IMR-90 (cell line): ENCODE results near the gene CCDC88C. TPM values are rescaled to one million over a fixed set of nuclear protein-coding genes. Genes with fewer than 3 reads are reported as not detected.

Source experiments
- ATAC-seq: fragments of 200-7000 bp; cut with Tn5 transposase; 2 replicates; pipeline ENCODE4 v1.9.1; 2020; ENCODE audit warnings: low read depth, mild to moderate bottlenecking, moderate library complexity
- BruUV-seq: library from RNA; stranded (reverse); fragments of 400-500 nt; replicated peaks from 2 replicates; lab custom pipeline; 2021; lab: Mats Ljungman, UMichigan
- CTCF ChIA-PET: fragments of 300-600 bp; formaldehyde crosslinking; extraction: SDS; loops from one replicate; lab custom pipeline; 2021; ENCODE audit warnings: antibody characterized with exemption; lab: Yijun Ruan, JAX
- POLR2A ChIA-PET: fragments of 300-600 bp; sonication (Branson Sonifier 250); formaldehyde crosslinking; loops from one replicate; lab custom pipeline; 2022; ENCODE audit warnings: antibody characterized with exemption; ENCODE audit not compliant: unreplicated experiment; lab: Charles Lee
- DNase-seq: peaks from one replicate; pipeline ENCODE4 v3.0.0; 2013
- H2AFZ ChIP-seq: replicated peaks from 2 replicates; pipeline ENCODE3; 2013; ENCODE audit warnings: low read length, mild to moderate bottlenecking; ENCODE audit not compliant: poor library complexity
- H2AK5ac ChIP-seq: 2 replicates; pipeline ENCODE4 v1.6.1; 2013; ENCODE audit warnings: low read depth, low read length, inconsistent platforms
- H2AK9ac ChIP-seq: replicated peaks from 2 replicates; pipeline ENCODE3; 2013; ENCODE audit warnings: mild to moderate bottlenecking, low read depth, low read length, moderate library complexity; ENCODE audit not compliant: poor library complexity
- H2BK120ac ChIP-seq: 2 replicates; pipeline ENCODE4 v1.6.1; 2013; ENCODE audit warnings: low read depth, low read length, inconsistent platforms
- H2BK15ac ChIP-seq: 3 replicates; pipeline ENCODE4 v1.6.1; 2013; ENCODE audit warnings: low read depth, low read length, inconsistent platforms
- H2BK20ac ChIP-seq: 2 replicates; pipeline ENCODE4 v1.6.1; 2013; ENCODE audit warnings: low read depth, mild to moderate bottlenecking, inconsistent platforms, low read length, moderate library complexity
- H2BK5ac ChIP-seq: 2 replicates; pipeline ENCODE4 v1.6.1; 2013; ENCODE audit warnings: mild to moderate bottlenecking, low read depth, low read length, inconsistent platforms; ENCODE audit not compliant: poor library complexity, severe bottlenecking
- H3K14ac ChIP-seq: replicated peaks from 2 replicates; pipeline ENCODE4 v1.6.1; 2013; ENCODE audit warnings: low read depth, low read length, inconsistent platforms
- H3K18ac ChIP-seq: 2 replicates; pipeline ENCODE4 v1.6.1; 2013; ENCODE audit warnings: low read depth, low read length, control low read depth
- H3K23ac ChIP-seq: 2 replicates; pipeline ENCODE4 v1.6.1; 2013; ENCODE audit warnings: low read depth, low read length, inconsistent platforms
- H3K27ac ChIP-seq: 2 replicates; pipeline ENCODE4 v1.5.1; 2013; ENCODE audit warnings: mild to moderate bottlenecking, control low read depth, low read length; ENCODE audit not compliant: insufficient read depth
- H3K27me3 ChIP-seq: 2 replicates; pipeline ENCODE4 v1.6.1; 2013; ENCODE audit warnings: low read length; ENCODE audit not compliant: control insufficient read depth, insufficient read depth
- H3K36me3 ChIP-seq: 2 replicates; pipeline ENCODE4 v1.6.1; 2013; ENCODE audit warnings: low read length, mixed read lengths; ENCODE audit not compliant: control insufficient read depth, insufficient read depth
- H3K4ac ChIP-seq: 2 replicates; pipeline ENCODE4 v1.6.1; 2013; ENCODE audit warnings: low read depth, low read length, inconsistent platforms
- H3K4me1 ChIP-seq: 2 replicates; pipeline ENCODE4 v1.6.1; 2013; ENCODE audit warnings: low read length, mixed read lengths; ENCODE audit not compliant: control insufficient read depth, insufficient read depth
- H3K4me2 ChIP-seq: 2 replicates; pipeline ENCODE4 v1.6.1; 2013; ENCODE audit warnings: low read depth, mild to moderate bottlenecking, control low read depth, low read length, moderate library complexity
- H3K4me3 ChIP-seq: 2 replicates; pipeline ENCODE4 v1.5.1; 2013; ENCODE audit warnings: low read depth, mild to moderate bottlenecking, control low read depth, low read length, moderate library complexity; ENCODE audit not compliant: insufficient read depth
- H3K56ac ChIP-seq: 2 replicates; pipeline ENCODE4 v1.6.1; 2013; ENCODE audit warnings: low read length, inconsistent platforms; ENCODE audit not compliant: insufficient read depth; ENCODE audit errors: extremely low read depth
- H3K79me1 ChIP-seq, 2 experiments: 2 replicates each; pipeline ENCODE4 v1.6.1; 2013; ENCODE audit warnings: low read length in 2 of 2, inconsistent platforms in 1 of 2, low read depth in 1 of 2
- H3K9ac ChIP-seq: 2 replicates; pipeline ENCODE4 v1.6.1; 2013; ENCODE audit warnings: low read depth, low read length, control low read depth
- H3K9me1 ChIP-seq: 2 replicates; pipeline ENCODE4 v1.6.1; 2013; ENCODE audit warnings: low read length, inconsistent platforms; ENCODE audit not compliant: insufficient read depth
- H3K9me3 ChIP-seq: 2 replicates; pipeline ENCODE4 v1.6.1; 2013; ENCODE audit warnings: low read length; ENCODE audit not compliant: control insufficient read depth, insufficient read depth
- H4K20me1 ChIP-seq: 2 replicates; pipeline ENCODE4 v1.6.1; 2013; ENCODE audit warnings: low read length, inconsistent platforms; ENCODE audit not compliant: insufficient read depth
- H4K5ac ChIP-seq: 2 replicates; pipeline ENCODE4 v1.6.1; 2013; ENCODE audit warnings: mild to moderate bottlenecking, low read depth, low read length, control low read depth
- H4K8ac ChIP-seq, 2 experiments: 2 replicates each; pipeline ENCODE4 v1.6.1; 2013; ENCODE audit warnings: low read depth in 2 of 2, low read length in 2 of 2, control low read depth in 1 of 2, inconsistent platforms in 1 of 2
- H4K91ac ChIP-seq: 2 replicates; pipeline ENCODE4 v1.6.1; 2013; ENCODE audit warnings: low read depth, low read length, inconsistent platforms; ENCODE audit not compliant: insufficient read depth
- BHLHE40 ChIP-seq: fragments of 150-350 bp; IDR thresholded peaks from 2 replicates; pipeline ENCODE4 v1.6.1; 2016; ENCODE audit warnings: mild to moderate bottlenecking, low read depth, low read length
- CEBPB ChIP-seq: IDR thresholded peaks from 2 replicates; pipeline ENCODE4 v1.6.1; 2012; ENCODE audit warnings: low read depth, low read length, improper control_type of control experiment
- CHD1 ChIP-seq: IDR thresholded peaks from 2 replicates; pipeline ENCODE4 v1.6.1; 2012; ENCODE audit warnings: low read depth, low read length, improper control_type of control experiment
- CTCF ChIP-seq: conservative IDR thresholded peaks from 2 replicates; pipeline ENCODE4 v1.5.1; 2012; ENCODE audit warnings: mild to moderate bottlenecking, low read depth, low read length, improper control_type of control experiment
- ELK1 ChIP-seq: fragments of 150-350 bp; IDR thresholded peaks from 2 replicates; pipeline ENCODE4 v1.6.1; 2016; ENCODE audit warnings: low read depth, mild to moderate bottlenecking, low read length, moderate library complexity, borderline replicate concordance
- FOS ChIP-seq: fragments of 150-350 bp; IDR thresholded peaks from 2 replicates; pipeline ENCODE4 v1.6.1; 2016; ENCODE audit warnings: low read depth, low read length
- MAFK ChIP-seq: IDR thresholded peaks from 2 replicates; pipeline ENCODE4 v1.6.1; 2012; ENCODE audit warnings: low read depth, low read length, improper control_type of control experiment
- MAZ ChIP-seq: IDR thresholded peaks from 2 replicates; pipeline ENCODE4 v1.6.1; 2012; ENCODE audit warnings: low read depth, mild to moderate bottlenecking, low read length, improper control_type of control experiment, moderate library complexity, borderline replicate concordance
- MXI1 ChIP-seq: IDR thresholded peaks from 2 replicates; pipeline ENCODE4 v1.6.1; 2012; ENCODE audit warnings: low read depth, mild to moderate bottlenecking, low read length, moderate library complexity, borderline replicate concordance
- NFE2L2 ChIP-seq: fragments of 150-350 bp; IDR thresholded peaks from 2 replicates; pipeline ENCODE4 v1.6.1; 2016; ENCODE audit warnings: low read depth, mild to moderate bottlenecking, low read length
- POLR2A ChIP-seq: IDR thresholded peaks from 2 replicates; pipeline ENCODE4 v1.6.1; 2012; ENCODE audit warnings: mild to moderate bottlenecking, low read depth, low read length
- RAD21 ChIP-seq: IDR thresholded peaks from 2 replicates; pipeline ENCODE4 v1.6.1; 2012; ENCODE audit warnings: low read length, improper control_type of control experiment
- RCOR1 ChIP-seq: IDR thresholded peaks from 2 replicates; pipeline ENCODE4 v1.6.1; 2012; ENCODE audit warnings: mild to moderate bottlenecking, low read length, improper control_type of control experiment; ENCODE audit not compliant: insufficient replicate concordance
- RFX5 ChIP-seq: IDR thresholded peaks from 2 replicates; pipeline ENCODE4 v1.8.0; 2012; ENCODE audit warnings: low read depth, mild to moderate bottlenecking, low read length, moderate library complexity
- SMC3 ChIP-seq: fragments of 150-350 bp; IDR thresholded peaks from 2 replicates; pipeline ENCODE4 v1.6.1; 2016; ENCODE audit warnings: low read depth, mild to moderate bottlenecking, antibody characterized with exemption, low read length, moderate library complexity
- USF2 ChIP-seq: fragments of 150-350 bp; IDR thresholded peaks from 2 replicates; pipeline ENCODE4 v1.6.1; 2017; ENCODE audit warnings: mild to moderate bottlenecking, antibody characterized with exemption, low read length, low read depth
- WGBS, 2 experiments: methylation state at CpG; one replicate each; pipeline versions ENCODE4 v1.1.5 to v1.1.7; 2013; ENCODE audit warnings: missing lambda C conversion rate in 2 of 2; ENCODE audit not compliant: insufficient read length in 1 of 2; ENCODE audit errors: extremely low coverage in 2 of 2; 5-methylcytosine and 5-hydroxymethylcytosine counted together
- dilution Hi-C: fragments of 300-500 bp; cut with HindIII; formaldehyde crosslinking; loops from one replicate; pipeline ENCODE4 v1.14.3; 2018; ENCODE audit warnings: low sequenced_read_pairs; ENCODE audit not compliant: unreplicated experiment
- in situ Hi-C: fragments of 300-500 bp; cut with MboI; formaldehyde crosslinking; loops from 3 replicates; pipeline ENCODE4 v1.14.3; 2019; ENCODE audit warnings: low sequenced_read_pairs, inconsistent platforms, mixed read lengths
- intact Hi-C: fragments of 100-400 bp; cut with micrococcal nuclease; formaldehyde crosslinking; loops from 2 replicates; pipeline ENCODE4 v1.10.0; 2022
- polyA plus RNA-seq, 3 experiments: library from polyadenylated mRNA; depleted of rRNA; stranded (reverse); fragments of >200 nt; gene quantifications; 2 replicates each; pipeline ENCODE4 v1.2.3, GENCODE V29; 2012; ENCODE audit warnings: low replicate concordance in 1 of 3
- total RNA-seq: library from RNA; depleted of rRNA; stranded (reverse); fragments of >200 nt; gene quantifications from 2 replicates; pipeline ENCODE4 v1.2.3, GENCODE V29; 2012

The CCDC88C gene
- total and polyA plus RNA-seq, 2 of the 4 experiments (the other 2 are of a cell fraction), result 0.17 to 0.18 TPM

GRCh38 chr14:91366749-91367148 lies 50.9 kb downstream of the CCDC88C start:
- ChIA-PET POLR2A (no interaction called here), CTCF (no interaction called here)
- Histone ChIP-seq H3K18ac (no peak overlapping the region), H2AK5ac (no peak overlapping the region), H3K36me3 (no peaks in the 10 kb centered on the region), H3K4me1 (no peaks in the 10 kb centered on the region), H4K5ac (no peak overlapping the region), H2BK5ac (no peak overlapping the region), H3K4me2 (no peak overlapping the region), H2BK120ac (no peak overlapping the region), H3K9me1 (no peaks in the 10 kb centered on the region), H3K14ac (no peak overlapping the region), H3K27me3 (peaks cover 1% of the 10 kb centered on the region; the same call in 1 of the 2 replicates), H4K91ac (no peak overlapping the region), H3K9ac (no peak overlapping the region), H3K56ac (no peak overlapping the region), H4K20me1 (no peaks in the 10 kb centered on the region), H2BK15ac (no peak overlapping the region), H3K79me1 (no peaks in the 10 kb centered on the region), H2AFZ (no peak overlapping the region), H3K9me3 (no peaks in the 10 kb centered on the region), H3K4me3 (no peak overlapping the region), H3K4ac (no peak overlapping the region), H4K8ac (no peak overlapping the region), H2BK20ac (no peak overlapping the region), H3K23ac (no peak overlapping the region), H3K27ac (no peak overlapping the region), H2AK9ac (no peak overlapping the region)
- dilution Hi-C loops, result no loop called here
- DNase-seq, result no peak
- intact Hi-C loops, result no loop called here
- no peak for ATAC-seq
- WGBS, 2 experiments, result 40% methylated on average over 1 of the region's 6 CpGs; no CpG with 5 or more reads in 1 of the 2 experiments
- BruUV-seq, result no TSS peak
- in situ Hi-C loops, result no loop called here
- TF ChIP-seq RFX5 (no peak), ELK1 (no peak), MAFK (no peak), NFE2L2 (no peak), FOS (no peak), POLR2A (no peak), CTCF (no peak), CHD1 (no peak), RCOR1 (no peak), RAD21 (no peak), BHLHE40 (no peak), USF2 (no peak), CEBPB (no peak), MAZ (no peak), MXI1 (no peak), SMC3 (no peak)
